HG02623 (cell line): ENCODE measurements around the gene RILP.

Experiments used
- ATAC-seq: cut with Tn5 transposase; IDR thresholded peaks from one replicate; pipeline ENCODE4 v1.9.1; 2021; ENCODE audit warnings: moderate library complexity; ENCODE audit not compliant: unreplicated experiment

Gene RILP

DNA sequence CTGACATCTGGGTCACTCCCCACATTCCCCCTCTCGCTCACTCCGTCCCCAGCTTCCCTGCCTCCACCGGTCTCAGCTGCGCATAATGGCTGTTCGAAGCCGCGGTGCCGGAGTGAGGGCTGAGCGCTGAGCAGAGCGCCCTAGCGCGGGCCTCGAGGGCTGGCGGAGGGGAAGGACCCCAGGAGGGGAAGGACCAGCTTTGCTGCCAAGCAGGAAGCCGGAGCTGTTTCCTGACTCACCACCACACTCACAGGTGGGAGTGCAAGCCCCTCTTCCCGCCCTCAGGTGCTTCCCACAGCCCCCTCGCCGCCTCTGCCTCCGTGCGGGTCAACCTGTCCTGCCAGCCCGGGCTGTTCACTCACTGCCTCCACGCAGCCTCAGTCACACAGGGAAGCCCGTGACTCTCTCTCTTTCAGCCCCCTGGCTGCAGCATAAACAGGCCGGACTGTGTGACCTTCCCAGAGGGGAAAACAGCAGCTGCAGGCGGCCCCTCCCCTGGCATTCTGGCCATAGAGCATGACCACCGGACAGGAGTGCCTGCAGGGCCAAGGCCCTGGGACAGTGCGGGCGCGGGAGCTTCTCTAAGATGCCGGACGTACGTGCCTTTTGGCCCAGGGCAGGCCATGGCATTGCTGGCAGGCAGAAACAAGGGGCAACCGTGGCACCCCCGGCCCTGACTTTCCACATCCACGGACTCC, 44.7 kb downstream of the RILP start:
- no peak for ATAC-seq

DNA sequence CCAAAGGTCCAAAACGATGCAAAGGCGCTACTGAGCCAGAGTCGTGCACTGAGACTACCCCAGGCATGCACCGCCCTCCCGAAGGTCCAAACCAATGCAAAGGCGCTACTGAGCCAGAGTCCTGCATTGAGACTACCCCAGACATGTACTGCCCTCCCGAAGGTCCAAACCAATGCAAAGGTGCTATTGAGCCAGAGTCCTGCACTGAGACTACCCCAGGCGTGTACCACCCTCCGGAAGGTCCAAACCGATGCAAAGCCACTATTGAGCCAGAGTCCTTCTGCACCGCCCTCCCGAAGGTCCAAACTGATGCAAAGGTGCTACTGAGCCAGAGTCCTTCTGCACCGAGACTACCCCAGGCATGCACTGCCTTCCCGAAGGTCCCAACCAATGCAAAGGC, 48.1 kb downstream of the RILP start:
- no peak for ATAC-seq

GRCh38 chr17:1598399-1599095, 51.1 kb downstream of the RILP start:
- ATAC-seq: no peak

- no peak for ATAC-seq
Observed at GRCh38 chr17:1597861-1598342, 51.8 kb downstream of the RILP start.
